Epithelial cell of proximal tubule (primary cell): ENCODE measurements around the gene ENOX1. TPM values are rescaled to one million over a fixed set of nuclear protein-coding genes. Genes with fewer than 3 reads are reported as not detected.

Experiments
- DNase-seq: peaks from one replicate; pipeline ENCODE4 v3.0.0-alpha.2; 2011; ENCODE audit warnings: low read depth
- H3K4me3 ChIP-seq: 2 replicates; pipeline ENCODE4 v1.5.1; 2011; ENCODE audit warnings: low read depth, mild to moderate bottlenecking, low read length
- CTCF ChIP-seq: conservative IDR thresholded peaks from 2 replicates; pipeline ENCODE4 v1.5.1; 2012; ENCODE audit warnings: low read depth, mild to moderate bottlenecking, low read length
- total RNA-seq: library from RNA; depleted of rRNA; stranded (reverse); fragments of >200 nt; gene quantifications from 2 replicates; pipeline ENCODE4 v1.2.3, GENCODE V29; 2015

ENOX1 gene
- total RNA-seq, 1 donor from 2014 or later: 0.17 TPM

- DNase-seq: no peak
- no peak overlapping the region for H3K4me3 ChIP-seq
- TF ChIP-seq CTCF: no peak
These were observed 294.0 kb downstream of the ENOX1 start for GRCh38 chr13:43492745-43493144.

GRCh38 chr13:43492311-43492710 is 294.5 kb downstream of the ENOX1 start:
- no peak overlapping the region for H3K4me3 ChIP-seq
- no peak for TF ChIP-seq CTCF
- no peak for DNase-seq

- no peak for TF ChIP-seq CTCF
- DNase-seq: no peak
- no peak overlapping the region for H3K4me3 ChIP-seq
These were observed 297.5 kb downstream of the ENOX1 start for GRCh38 chr13:43489233-43489632.

GRCh38 chr13:43487885-43488284 is 298.9 kb downstream of the ENOX1 start:
- H3K4me3 ChIP-seq: no peak overlapping the region
- TF ChIP-seq CTCF: no peak
- no peak for DNase-seq

GRCh38 chr13:43487461-43487860 is 299.3 kb downstream of the ENOX1 start:
- TF ChIP-seq CTCF: no peak
- no peak overlapping the region for H3K4me3 ChIP-seq
- DNase-seq: no peak

- H3K4me3 ChIP-seq: no peak overlapping the region
- TF ChIP-seq CTCF: no peak
- no peak for DNase-seq
These were observed 302.1 kb downstream of the ENOX1 start for GRCh38 chr13:43484432-43485225.

GRCh38 chr13:43483930-43484329 is 302.8 kb downstream of the ENOX1 start:
- no peak for DNase-seq
- no peak for TF ChIP-seq CTCF
- H3K4me3 ChIP-seq: no peak overlapping the region
